Renal cortical epithelial cell (primary cell): Measurements from ENCODE around the gene MUC20. TPM values are rescaled to one million over a fixed set of nuclear protein-coding genes. Genes with fewer than 3 reads are reported as not detected.
A peak's percentile ranks its signal among the peaks of the same experiment; 100 is the strongest.
"Not testable (repeated sequence)": the region's sequence is repeated elsewhere in the genome, so short reads cannot be mapped to it uniquely, and the experiment has no call there.

Experiments used
- DNase-seq: peaks from one replicate; pipeline ENCODE4 v3.0.0-alpha.2; 2011; ENCODE audit warnings: low read depth
- total RNA-seq: library from RNA; depleted of rRNA; stranded (reverse); fragments of >200 nt; gene quantifications from 2 replicates; pipeline ENCODE4 v1.2.3, GENCODE V29; 2014

The MUC20 gene, protein sequence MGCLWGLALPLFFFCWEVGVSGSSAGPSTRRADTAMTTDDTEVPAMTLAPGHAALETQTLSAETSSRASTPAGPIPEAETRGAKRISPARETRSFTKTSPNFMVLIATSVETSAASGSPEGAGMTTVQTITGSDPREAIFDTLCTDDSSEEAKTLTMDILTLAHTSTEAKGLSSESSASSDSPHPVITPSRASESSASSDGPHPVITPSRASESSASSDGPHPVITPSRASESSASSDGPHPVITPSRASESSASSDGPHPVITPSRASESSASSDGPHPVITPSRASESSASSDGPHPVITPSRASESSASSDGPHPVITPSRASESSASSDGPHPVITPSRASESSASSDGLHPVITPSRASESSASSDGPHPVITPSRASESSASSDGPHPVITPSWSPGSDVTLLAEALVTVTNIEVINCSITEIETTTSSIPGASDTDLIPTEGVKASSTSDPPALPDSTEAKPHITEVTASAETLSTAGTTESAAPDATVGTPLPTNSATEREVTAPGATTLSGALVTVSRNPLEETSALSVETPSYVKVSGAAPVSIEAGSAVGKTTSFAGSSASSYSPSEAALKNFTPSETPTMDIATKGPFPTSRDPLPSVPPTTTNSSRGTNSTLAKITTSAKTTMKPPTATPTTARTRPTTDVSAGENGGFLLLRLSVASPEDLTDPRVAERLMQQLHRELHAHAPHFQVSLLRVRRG
- total RNA-seq = 1.1 and 4.7 TPM in 2 replicates

DNA sequence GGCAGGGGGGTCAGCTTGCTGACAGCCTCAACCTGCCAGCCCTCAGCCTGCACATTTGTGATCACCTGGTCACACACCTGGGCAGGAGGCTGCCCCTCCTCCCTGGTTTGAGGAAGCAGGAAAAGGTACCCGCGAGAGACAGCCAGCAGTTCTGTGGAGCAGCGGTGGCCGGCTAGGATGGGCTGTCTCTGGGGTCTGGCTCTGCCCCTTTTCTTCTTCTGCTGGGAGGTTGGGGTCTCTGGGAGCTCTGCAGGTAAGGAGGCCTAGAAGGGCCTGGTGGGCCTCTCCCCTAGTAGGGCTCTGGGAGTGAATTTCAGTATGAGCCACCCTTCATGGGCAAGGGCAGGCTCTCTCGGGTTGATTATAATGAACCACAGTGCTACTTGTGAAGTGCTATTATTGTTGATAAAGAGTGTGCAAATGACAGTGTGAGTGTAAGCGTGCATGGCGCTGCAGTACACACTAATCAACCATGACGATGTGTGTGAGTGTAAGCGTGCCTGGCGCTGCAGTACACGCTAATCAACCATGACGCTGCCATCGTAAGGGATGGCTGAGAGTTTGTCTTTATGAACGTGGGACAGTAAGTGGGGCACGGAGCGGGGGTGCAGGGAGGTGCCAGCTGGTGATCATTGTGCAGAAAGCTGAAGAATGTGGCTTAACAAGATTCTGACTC is at the start of gene MUC20:
TSS of gene MUC20 (plus strand) at position 148 of the 676 bp plus-strand sequence. CDS start at position 178, 30 bp downstream.
- not testable (repeated sequence) for DNase-seq

DNA sequence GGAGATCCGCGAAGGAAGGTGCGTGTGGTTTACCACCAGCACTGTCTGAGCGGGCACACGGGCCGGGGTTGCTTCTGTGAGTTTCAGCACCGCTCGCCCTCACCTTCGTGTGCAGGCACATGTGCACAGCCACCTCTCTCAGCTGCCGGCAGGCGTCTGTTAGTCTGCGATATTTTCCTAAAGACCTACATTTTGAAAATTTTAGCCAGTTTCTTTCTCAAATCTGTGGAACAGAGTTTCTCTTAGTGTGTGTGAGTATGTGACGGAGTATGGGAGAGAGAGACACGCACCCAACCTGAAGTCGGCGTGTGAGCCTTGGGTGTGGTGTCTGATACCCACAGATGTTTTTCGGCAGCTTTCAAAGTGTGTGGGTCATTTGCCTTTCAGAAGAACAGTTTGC is 49.5 kb upstream of the MUC20 start:
- DNase-seq = not testable (repeated sequence)

DNA sequence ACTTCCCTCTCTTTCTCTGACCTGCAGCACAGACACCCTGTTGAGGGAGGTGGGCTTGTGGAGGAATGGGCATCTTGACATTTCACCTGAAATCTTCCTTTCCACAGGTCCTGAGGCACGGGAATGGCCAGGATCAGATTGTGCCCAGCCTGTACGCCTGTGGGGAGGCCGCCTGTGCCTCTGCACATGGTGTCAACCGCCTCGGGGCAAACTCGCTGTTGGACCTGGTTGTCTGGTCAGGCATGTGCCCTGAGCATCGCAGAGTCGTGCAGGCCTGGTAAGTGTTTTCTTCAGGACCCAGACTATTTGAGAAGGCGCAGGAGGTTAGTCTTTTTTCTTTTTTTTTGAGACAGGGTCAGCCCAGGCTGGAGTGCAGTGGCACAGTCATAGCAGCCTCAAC is 47.1 kb upstream of the MUC20 start:
- DNase-seq = not testable (repeated sequence)

DNA sequence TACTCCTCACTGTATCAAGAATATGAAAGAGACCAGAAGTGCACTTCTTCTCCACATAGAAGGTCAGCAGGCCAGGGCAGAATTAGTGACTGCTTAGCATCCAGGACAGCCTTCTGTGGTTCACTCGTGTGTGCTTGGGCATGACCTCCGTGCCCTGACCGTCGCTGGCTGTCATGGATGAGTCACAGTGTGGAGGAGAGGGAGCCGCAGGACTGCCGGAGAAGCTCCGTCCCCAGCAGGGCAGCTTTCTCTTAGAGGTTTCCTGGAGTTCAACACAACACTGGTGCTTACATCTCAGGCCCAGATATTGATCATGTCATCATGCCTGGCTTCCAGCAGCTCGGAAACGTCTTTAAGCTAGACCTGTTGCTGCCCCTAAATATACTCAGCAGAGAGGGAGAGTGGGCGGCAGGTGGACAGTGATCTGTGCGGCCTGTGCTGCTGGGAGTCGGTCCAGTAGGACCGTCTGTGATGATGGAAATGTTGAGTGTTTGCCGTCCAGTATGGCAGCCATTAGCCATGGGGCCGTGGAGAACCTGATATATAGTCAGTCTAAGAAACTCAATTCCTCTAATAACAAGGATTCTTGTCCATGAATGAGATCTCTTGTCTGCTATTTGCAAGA is 42.3 kb upstream of the MUC20 start:
- DNase-seq = not testable (repeated sequence)

DNA sequence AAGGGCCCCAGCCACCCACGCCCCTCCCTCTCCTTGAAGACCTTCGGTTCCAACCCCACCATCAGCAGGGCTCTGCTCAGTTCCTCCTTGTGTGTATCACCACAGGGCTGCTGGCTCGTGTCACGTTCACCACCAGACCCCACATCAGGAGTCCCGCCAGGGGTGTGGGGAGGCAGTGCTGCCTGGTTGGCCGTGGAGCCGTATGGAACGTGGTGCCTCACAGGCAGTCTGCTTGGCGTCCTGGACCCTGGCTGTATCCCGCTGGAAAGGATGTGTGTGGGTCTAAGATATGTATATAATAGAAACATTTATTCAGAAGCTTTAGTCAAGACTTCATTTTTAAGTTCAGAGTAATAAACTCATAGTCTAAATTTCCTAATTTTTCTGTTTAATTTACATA is 40.1 kb upstream of the MUC20 start:
- not testable (repeated sequence) for DNase-seq

DNA sequence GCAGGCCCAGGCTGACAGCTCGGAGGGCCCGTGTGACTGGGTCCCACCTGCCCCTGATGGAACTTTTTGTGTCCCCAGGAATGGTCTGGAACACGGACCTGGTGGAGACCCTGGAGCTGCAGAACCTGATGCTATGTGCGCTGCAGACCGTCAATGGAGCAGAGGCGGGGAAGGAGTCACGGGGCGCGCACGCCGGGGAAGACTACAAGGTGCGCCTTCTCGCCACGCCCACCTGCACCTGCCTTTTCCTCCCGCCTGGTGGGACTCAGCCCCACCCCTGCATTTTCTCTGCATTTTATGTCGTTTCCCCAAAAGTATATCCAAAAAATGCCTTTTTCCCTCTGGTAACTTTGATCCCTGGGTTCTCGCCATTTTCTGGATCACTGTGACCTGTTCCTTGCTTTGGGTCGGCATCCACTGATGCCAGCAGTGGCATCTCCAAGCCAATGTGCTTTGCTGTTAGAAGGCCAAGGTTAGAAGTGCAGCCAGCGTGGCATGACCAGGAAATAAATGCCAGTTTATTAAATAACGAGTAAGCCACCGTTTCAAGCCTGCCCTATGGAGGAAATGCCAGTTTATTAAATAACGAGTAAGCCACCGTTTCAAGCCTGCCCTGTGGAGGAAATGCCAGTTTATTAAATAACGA is 39.2 kb upstream of the MUC20 start:
- not testable (repeated sequence) for DNase-seq

DNA sequence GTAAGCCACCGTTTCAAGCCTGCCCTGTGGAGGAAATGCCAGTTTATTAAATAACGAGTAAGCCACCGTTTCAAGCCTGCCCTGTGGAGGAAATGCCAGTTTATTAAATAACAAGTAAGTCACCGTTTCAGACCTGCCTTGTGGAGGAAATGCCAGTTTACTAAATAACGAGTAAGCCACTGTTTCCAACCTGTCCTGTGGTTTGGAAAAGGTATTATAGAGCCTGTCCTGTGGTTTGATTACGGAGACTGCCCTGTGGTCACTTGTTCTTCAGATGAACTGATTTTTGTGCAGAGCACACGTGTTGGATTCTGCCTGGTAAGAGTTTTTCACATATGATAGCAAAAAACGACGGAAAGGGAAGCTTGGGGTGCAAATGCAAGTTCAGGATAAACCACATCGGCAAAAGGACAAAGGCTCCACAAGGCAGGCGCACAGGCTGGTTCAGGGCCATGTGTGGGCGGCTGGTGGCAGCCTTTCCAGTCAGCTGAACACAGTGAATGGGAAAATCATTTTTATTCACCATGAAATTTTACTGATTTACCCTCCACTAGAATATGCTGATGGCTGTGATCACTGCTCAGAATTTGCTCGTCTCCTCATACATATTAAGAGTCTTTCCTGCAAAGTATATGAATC is 38.6 kb upstream of the MUC20 start:
- DNase-seq = peak; percentile 61

DNA sequence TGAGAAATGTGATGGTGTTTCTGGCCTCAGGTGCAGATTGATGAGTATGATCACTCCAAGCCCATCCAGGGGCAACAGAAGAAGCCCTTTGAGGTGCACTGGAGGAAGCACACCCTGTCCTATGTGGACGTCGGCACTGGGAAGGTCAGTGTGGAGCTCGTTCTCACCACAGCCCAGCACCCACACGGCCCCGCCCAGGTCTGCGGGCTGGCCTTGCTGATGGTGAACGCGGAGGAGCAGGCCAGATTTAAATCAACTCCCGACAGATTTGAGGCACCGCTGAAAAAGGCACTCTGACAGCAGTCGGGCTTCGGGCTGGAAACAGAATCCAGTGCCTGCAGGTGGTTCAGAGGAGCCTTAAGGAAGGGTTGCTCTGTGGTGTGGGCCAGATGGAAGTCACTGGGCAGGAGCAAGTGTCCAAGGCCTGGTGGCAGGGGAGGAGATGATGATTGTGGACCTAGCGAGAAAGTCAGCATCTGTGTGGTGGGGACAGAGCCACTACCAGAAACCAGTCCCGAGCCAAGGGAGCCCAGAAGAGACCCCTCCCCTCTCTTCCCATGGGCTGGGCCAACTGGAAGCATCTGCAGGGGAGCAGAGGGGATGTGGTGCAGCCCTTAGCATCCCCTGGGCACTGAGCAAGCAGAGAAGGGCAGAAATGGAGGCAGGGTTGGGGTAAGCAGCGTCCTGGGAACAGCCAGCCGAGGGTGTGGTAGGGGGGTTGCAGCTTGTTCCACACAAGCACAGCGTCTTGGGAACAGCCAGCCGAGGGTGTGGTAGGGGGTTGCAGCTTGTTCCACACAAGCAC is 36.9 kb upstream of the MUC20 start:
- DNase-seq = not testable (repeated sequence)

DNA sequence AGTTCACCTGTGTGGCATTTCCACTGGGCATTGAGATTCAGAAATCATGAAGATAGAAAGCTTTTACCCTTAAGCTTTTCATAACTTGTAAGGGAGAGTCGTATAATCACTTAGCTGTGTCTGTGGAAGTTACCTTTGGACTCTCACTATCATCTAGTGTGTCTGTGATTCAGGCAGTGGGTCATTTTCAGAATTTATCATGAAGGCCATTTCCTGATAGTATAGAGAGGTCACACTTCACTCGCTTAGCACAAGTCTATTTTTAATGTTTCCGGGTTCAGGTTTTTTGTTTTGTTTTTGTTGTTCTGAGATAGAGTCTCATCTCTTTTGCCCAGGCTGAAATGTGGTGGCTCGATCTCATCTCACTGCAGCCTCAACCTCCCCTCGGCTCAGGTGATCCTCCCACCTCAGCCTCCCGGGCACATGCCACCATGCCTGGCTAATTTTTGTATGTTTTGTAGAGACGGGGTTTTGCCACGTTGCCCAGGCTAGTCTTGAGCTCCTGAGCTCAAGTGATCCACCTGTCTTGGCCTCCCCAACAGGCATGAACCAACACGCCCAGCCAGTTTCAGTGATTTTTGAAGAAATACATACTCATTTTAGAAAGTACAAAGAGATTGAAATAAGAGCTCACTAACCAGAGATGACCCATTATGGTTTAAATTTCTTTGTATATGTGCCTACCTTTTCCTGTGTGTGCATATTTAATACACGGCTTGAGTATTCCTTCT is 36.1 kb upstream of the MUC20 start:
- not testable (repeated sequence) for DNase-seq

DNA sequence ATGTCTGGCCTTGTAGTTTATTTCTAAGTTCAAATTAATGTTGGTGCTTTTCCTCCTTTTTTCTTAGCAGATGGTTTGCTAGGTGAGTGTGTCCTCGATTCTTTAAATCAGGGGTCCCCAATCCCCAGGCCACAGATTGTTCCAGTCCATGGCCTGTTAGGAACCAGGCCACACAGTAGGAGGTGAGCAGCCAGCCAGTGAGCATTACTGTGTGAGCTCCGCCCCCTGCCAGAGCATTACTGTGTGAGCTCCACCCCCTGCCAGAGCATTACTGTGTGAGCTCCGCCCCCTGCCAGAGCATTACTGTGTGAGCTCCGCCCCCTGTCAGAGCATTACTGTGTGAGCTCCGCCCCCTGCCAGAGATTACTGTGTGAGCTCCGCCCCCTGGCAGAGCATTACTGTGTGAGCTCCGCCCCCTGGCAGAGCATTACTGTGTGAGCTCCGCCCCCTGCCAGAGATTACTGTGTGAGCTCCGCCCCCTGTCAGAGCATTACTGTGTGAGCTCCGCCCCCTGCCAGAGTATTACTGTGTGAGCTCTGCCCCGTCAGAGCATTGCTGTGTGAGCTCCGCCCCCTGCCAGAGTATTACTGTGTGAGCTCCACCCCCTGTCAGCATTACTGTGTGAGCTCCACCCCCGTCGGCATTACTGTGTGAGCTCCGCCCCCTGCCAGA is 34.1 kb upstream of the MUC20 start:
- not testable (repeated sequence) for DNase-seq

DNA sequence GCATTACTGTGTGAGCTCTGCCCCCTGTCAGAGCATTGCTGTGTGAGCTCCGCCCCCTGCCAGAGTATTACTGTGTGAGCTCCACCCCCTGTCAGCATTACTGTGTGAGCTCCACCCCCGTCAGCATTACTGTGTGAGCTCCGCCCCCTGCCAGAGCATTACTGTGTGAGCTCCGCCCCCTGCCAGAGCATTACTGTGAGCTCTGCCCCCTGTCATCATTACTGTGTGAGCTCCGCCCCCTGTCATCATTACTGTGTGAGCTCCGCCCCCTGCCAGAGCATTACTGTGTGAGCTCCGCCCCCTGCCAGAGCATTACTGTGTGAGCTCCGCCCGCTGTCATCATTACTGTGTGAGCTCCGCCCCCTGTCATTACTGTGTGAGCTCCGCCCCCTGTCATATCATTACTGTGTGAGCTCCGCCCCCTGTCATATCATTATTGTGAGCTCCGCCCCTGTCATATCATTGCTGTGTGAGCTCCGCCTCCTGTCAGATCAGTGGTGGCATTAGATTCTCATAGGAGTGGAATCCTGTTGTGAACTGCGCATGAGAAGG is 33.5 kb upstream of the MUC20 start:
- not testable (repeated sequence) for DNase-seq

DNA sequence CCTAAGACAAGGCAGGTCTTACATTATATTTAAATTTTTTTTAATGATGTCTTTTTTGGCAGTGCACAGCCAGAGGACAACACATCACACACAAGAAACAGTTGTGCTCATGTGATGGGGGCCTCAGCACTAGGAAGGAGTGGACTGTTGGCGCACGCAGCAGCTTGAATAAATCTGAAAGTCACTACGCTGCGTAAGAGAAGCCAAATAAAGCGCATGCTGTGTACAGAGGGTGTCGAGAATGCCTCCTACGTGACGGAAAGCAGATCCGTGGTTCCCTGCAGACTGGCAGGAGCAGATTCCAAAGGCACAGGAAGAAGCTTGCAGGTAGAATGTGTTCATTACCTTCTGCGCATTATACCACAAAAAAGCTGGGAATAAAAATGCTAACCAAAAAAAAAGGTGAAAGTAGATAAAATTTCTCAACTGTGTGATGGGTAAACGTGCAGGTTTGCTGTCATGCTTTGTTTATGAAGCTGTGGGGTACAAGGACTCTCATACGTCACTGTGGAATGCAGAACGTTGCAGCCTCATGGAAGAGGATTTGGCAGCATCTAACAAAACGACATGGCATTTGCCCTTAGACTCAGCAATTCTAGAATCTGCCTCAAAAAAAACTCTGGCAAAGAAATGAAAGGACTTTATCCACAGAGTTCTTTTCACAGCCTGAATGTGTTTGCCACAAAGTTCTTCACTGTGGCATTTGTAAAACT is 32.2 kb upstream of the MUC20 start:
- not testable (repeated sequence) for DNase-seq

DNA sequence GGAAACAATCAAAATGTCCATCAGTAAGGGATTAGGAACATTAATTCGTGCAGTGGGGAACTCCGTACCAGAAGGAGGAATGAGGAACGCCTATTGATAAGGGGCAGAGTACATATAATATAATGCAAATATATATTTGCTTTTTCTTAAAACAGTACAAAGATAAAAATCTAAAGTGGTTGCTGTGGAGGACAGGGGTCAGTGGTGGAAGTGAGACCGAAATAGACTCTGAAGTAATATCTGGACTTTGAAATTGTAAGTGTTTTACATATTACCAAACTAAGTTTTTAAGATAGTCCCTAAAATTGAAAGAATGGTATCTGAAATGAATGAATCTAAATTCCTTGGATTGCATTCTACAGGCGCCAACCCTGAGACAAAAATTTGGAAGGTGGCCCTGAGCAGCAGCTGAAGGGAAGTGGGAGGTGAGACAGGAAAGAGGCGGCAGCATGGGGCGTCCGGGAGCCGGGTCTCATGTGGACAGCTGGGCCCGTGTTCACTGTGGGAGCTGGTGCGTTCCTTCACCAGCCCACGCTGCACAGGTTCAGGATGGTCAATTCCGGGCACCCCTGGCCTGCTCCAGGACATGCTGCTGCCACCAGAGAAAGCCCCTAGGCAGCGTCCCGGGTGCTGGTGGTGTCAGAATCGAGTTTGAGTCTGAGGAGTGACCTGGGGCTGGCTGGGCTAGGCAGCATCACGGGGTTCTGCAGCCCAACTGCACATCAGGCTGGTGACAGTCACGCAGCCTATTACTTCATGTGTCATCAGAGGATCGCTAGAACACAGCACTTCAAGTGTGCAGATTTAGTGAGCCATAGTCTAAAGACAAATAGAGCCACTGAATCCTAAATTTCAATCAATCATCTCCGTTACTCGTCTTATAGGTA is 31.4 kb upstream of the MUC20 start:
- DNase-seq = not testable (repeated sequence)

DNA sequence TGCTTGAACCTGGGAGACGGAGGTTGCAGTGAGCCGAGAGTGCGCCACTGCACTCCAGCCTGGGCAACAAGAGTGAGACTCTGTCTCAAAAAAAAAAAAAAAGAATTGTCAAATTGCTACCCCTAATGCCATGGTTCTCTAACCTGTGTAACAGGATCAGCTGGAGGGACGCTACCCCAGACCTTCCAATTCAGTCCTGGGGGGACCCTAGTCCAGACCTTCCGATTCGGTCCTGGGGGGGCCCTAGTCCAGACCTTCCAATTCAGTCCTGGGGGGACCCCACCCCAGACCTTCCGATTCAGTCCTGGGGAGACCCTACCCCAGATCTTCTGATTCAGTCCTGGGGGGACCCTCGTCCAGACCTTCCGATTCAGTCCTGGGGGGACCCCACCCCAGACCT is 29.8 kb upstream of the MUC20 start:
- DNase-seq = no peak

DNA sequence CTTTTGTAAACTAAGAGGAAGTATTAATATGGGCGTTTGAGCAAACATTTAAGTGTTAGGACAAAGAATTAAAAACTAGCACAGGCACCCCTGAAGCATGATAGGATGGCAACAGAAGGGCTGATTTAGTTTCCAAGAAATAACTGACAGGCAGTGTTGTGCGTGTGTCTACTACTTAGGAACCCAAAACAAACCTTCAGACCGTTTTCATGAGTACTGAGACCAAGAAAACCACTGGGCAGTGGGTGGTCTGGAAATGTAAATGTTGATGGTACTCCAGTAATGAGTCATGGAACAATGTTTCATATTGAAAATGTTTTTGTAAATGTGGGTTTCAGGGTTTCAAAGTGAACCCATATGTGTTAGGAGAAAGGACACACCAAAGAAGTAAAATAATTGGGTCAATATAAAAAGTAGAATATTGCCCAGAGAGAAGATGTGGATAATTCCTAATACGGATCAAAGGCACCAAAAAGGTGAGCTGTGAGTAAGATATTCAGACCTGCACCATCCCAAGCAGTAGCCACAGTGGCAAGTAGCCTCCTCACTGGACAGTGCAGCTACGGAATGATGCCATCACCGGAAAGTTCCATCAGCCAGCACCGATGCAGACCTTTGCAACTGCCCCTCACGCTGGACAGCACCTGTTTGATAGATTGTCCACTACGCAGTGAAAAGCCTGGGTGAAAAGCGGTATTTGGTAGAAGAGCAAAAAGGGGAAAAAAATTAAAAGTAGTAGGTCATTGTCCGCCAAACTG is 29.0 kb upstream of the MUC20 start:
- not testable (repeated sequence) for DNase-seq

DNA sequence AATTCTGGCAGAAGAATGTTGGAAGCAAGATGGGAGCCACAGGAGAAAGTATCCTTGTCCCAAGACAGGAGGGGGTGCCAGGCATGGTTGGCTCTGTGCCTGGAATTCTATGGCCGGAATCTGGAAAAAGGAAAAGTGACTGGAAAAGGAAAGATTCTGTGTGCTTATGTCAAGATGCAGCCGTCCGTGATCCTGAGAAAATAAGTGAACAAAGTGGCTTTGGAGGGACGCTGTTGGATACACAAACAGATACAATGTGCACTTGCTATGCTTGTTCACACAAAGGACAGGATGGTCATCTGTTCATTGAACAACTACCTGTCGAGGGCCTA is 28.5 kb upstream of the MUC20 start:
- no peak for DNase-seq
